GM23338 (cell line): ENCODE data around the gene NCK2. TPM values are rescaled to one million over a fixed set of nuclear protein-coding genes. Genes with fewer than 3 reads are reported as not detected.

Experiments
- ATAC-seq: fragments of 200-7000 bp; cut with Tn5 transposase; 3 replicates; pipeline ENCODE4 v1.9.1; 2020
- DNase-seq: peaks from one replicate; pipeline ENCODE4 v3.0.0-alpha.2; 2015; ENCODE audit warnings: low spot score
- H2AFZ ChIP-seq: fragments of 200-600 bp; sonication (generic); 2 replicates; pipeline ENCODE4 v1.8.0; 2016; ENCODE audit warnings: antibody characterized with exemption, mild to moderate bottlenecking, moderate library complexity
- H3F3A ChIP-seq: fragments of 200-600 bp; sonication (generic); replicated peaks from 2 replicates; pipeline ENCODE4 v1.8.0; 2017; ENCODE audit warnings: antibody characterized with exemption, mixed run types, low read depth
- H3K27ac ChIP-seq: fragments of 200-600 bp; sonication (generic); 2 replicates; pipeline ENCODE4 v1.6.1; 2016; ENCODE audit warnings: low read depth
- H3K27me3 ChIP-seq: fragments of 200-600 bp; sonication (generic); 2 replicates; pipeline ENCODE4 v1.8.0; 2016; ENCODE audit warnings: mild to moderate bottlenecking, mixed run types, moderate library complexity; ENCODE audit not compliant: insufficient read depth
- H3K36me3 ChIP-seq: fragments of 200-600 bp; sonication (generic); 2 replicates; pipeline ENCODE4 v1.8.0; 2016; ENCODE audit warnings: mild to moderate bottlenecking; ENCODE audit not compliant: insufficient read depth
- H3K4me1 ChIP-seq: fragments of 200-600 bp; sonication (generic); 2 replicates; pipeline ENCODE4 v1.8.0; 2016; ENCODE audit warnings: mild to moderate bottlenecking, moderate library complexity; ENCODE audit not compliant: insufficient read depth
- H3K4me2 ChIP-seq: fragments of 200-600 bp; sonication (generic); 2 replicates; pipeline ENCODE4 v1.7.1; 2017; ENCODE audit warnings: mixed run types
- H3K4me3 ChIP-seq: fragments of 200-600 bp; sonication (generic); 2 replicates; pipeline ENCODE4 v1.6.1; 2016; ENCODE audit warnings: mixed run types
- H3K79me2 ChIP-seq: fragments of 200-600 bp; sonication (generic); replicated peaks from 2 replicates; pipeline ENCODE4 v1.8.0; 2017; ENCODE audit warnings: mild to moderate bottlenecking; ENCODE audit not compliant: insufficient read depth
- H3K9me2 ChIP-seq: fragments of 200-600 bp; sonication (generic); 2 replicates; pipeline ENCODE4 v1.8.0; 2017; ENCODE audit not compliant: insufficient read depth
- H4K20me1 ChIP-seq: fragments of 200-600 bp; sonication (generic); replicated peaks from 2 replicates; pipeline ENCODE4 v1.8.0; 2017; ENCODE audit warnings: mild to moderate bottlenecking; ENCODE audit not compliant: insufficient read depth
- H3K27ac Mint-ChIP-seq: 2 replicates; pipeline ENCODE4 v1.8.0; 2020; ENCODE audit warnings: inconsistent platforms, mild to moderate bottlenecking, moderate library complexity, mixed read lengths
- H3K27me3 Mint-ChIP-seq: 3 replicates; pipeline ENCODE4 v1.8.0; 2022; ENCODE audit warnings: low read depth, mild to moderate bottlenecking, moderate library complexity, mixed read lengths, inconsistent platforms; ENCODE audit not compliant: insufficient read depth, poor library complexity
- H3K36me3 Mint-ChIP-seq: 3 replicates; pipeline ENCODE4 v1.8.0; 2021; ENCODE audit warnings: low read depth, mild to moderate bottlenecking, inconsistent platforms, moderate library complexity, mixed read lengths
- H3K4me1 Mint-ChIP-seq: 3 replicates; pipeline ENCODE4 v1.8.0; 2020; ENCODE audit warnings: mild to moderate bottlenecking, inconsistent platforms, mixed read lengths
- H3K4me3 Mint-ChIP-seq: 3 replicates; pipeline ENCODE4 v1.8.0; 2021; ENCODE audit warnings: moderate library complexity, mild to moderate bottlenecking, inconsistent platforms, mixed read lengths
- H3K9me3 Mint-ChIP-seq: 3 replicates; pipeline ENCODE4 v1.8.0; 2020; ENCODE audit warnings: moderate library complexity, mild to moderate bottlenecking, inconsistent platforms, mixed read lengths
- EZH2 ChIP-seq: fragments of 200-600 bp; sonication (generic); IDR thresholded peaks from one replicate; pipeline ENCODE4 v1.8.0; 2017; ENCODE audit warnings: antibody characterized with exemption, mild to moderate bottlenecking, low read depth; ENCODE audit not compliant: unreplicated experiment
- EZH2phosphoT487 ChIP-seq: fragments of 200-600 bp; sonication (generic); IDR thresholded peaks from one replicate; pipeline ENCODE4 v1.8.1; 2018; ENCODE audit warnings: antibody characterized with exemption; ENCODE audit not compliant: unreplicated experiment
- JUNB ChIP-seq: IDR thresholded peaks from one replicate; pipeline ENCODE4 v1.6.1; 2016; ENCODE audit warnings: antibody characterized with exemption; ENCODE audit not compliant: unreplicated experiment
- NANOG ChIP-seq: IDR thresholded peaks from 2 replicates; pipeline ENCODE4 v1.6.1; 2016; ENCODE audit warnings: antibody characterized with exemption, borderline replicate concordance
- POLR2AphosphoS5 ChIP-seq: IDR thresholded peaks from 2 replicates; pipeline ENCODE4 v1.6.1; 2016; ENCODE audit warnings: antibody characterized with exemption, low read depth
- STAT1 ChIP-seq: IDR thresholded peaks from one replicate; pipeline ENCODE4 v1.6.1; 2016; ENCODE audit warnings: antibody characterized with exemption; ENCODE audit not compliant: unreplicated experiment
- ZNF114 ChIP-seq: fragments of 250-450 bp; sonication (Bioruptor Pico); IDR thresholded peaks from 2 replicates; pipeline ENCODE4 v1.5.0; 2020; ENCODE audit warnings: mild to moderate bottlenecking, moderate library complexity
- ZNF331 ChIP-seq: fragments of 250-450 bp; sonication (Bioruptor Pico); IDR thresholded peaks from 2 replicates; pipeline ENCODE4 v1.5.0; 2020; ENCODE audit warnings: low read depth, mild to moderate bottlenecking, moderate library complexity
- long read RNA-seq: library from polyadenylated mRNA; unstranded; transcript quantifications from one replicate; pipeline ENCODE4 v2.0.0, GENCODE V29; 2020; ENCODE audit not compliant: unreplicated experiment
- polyA plus RNA-seq: library from polyadenylated mRNA; unstranded; fragments of >200 nt; fragmentation: Nextera tagmentation; extraction: Ambion mirVana; gene quantifications from 2 replicates; pipeline ENCODE4 v1.2.1, GENCODE V29; 2016
- total RNA-seq: library from RNA; depleted of rRNA; stranded (reverse); fragments of >200 nt; shearing (Covaris generic); gene quantifications from 2 replicates; pipeline ENCODE4 v1.2.3, GENCODE V29; 2014; rRNA removed
- TF ChIP-seq, protein P1 (sequence below), 2 experiments: fragments of 200-600 bp in 1 of 2; sonication (generic) in 1 of 2; conservative IDR thresholded peaks; 2 replicates each; pipeline versions ENCODE4 v1.5.1 to v1.6.1; 2016 to 2017; ENCODE audit warnings: antibody characterized with exemption in 2 of 2, low read depth in 2 of 2, mild to moderate bottlenecking in 2 of 2, moderate library complexity in 1 of 2
- TF ChIP-seq, protein P2 (sequence below): IDR thresholded peaks from one replicate; pipeline ENCODE4 v1.6.1; 2018; ENCODE audit warnings: antibody characterized with exemption; ENCODE audit not compliant: unreplicated experiment
- TF ChIP-seq, protein P3 (sequence below): fragments of 250-450 bp; sonication (Bioruptor Pico); IDR thresholded peaks from 2 replicates; pipeline ENCODE4 v1.5.0; 2020; ENCODE audit warnings: mild to moderate bottlenecking, moderate library complexity
- TF ChIP-seq, protein P4 (sequence below): IDR thresholded peaks from 2 replicates; pipeline ENCODE4 v1.6.1; 2016; ENCODE audit warnings: antibody characterized with exemption

The NCK2 gene
- total RNA-seq (59.9 and 62.4 TPM in 2 replicates), polyA plus RNA-seq (26.9 and 28.4 TPM in 2 replicates)
- long read RNA-seq, partial matches to known transcripts: 2 of 6 reads
- long read RNA-seq, other reads (novel, unspliced or antisense): 3 of 6 reads

DNA sequence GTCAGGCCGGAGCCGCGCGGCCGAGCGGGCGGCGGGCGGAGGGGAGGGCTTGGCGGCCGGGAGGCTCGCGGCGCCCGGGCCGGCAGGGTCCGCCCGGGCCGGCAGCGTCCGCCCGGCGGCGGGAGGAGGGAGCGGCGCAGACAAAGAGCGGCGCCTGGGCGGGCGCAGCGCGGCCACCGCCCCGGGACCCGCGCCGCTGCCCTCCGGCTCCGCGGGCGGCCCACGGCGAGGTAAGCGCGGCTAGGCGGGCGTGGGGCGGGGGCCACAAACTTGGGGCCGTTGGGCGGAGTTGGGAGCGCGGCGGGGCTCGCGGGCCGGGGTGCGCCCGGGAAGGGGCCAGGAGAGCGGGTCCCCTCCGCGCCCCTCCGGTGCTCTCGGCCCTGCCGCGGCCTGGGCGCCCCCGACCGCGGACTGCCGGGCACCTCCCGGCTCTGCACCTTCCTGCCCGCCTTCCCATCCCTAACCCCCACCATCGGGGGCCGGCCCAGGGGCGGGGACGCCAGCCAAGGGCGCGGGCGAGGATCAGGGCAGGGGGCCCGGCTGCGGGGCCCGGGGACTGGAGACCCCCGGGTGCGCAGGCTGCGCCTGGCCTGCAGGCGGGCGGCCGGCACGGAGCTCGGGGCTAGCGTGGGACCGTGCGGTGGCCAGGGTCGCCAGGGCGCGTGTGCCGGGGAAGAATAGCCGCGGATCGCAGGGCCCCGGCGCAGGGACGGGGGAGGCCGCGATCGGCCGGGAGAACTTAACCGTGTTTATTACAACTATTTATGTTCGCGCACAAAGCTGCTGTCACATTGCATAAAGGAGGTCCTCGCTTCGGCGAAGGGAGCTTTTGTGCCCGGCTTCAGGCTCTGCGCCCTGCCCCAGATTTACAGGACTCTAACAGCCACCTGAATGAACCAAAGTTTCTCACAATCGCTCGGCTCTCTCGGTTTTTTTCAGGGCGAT lies at the start of gene NCK2:
NCK2 (plus strand) TSS at position 4 of the 945 bp plus-strand sequence. CDS start 110,152 bp downstream, outside the sequence.
- H3K4me1 Mint-ChIP-seq: peaks cover 34% of the 10 kb centered on the region
- peaks cover 14% of the 10 kb centered on the region for H3K36me3 Mint-ChIP-seq
- Histone ChIP-seq H3K36me3 (no peaks in the 10 kb centered on the region), H3K9me2 (no peaks in the 10 kb centered on the region), H3K4me2 (peak within 1 kb of the TSS; percentile 98), H3K27me3 (no peaks in the 10 kb centered on the region), H3K4me3 (peak within 1 kb of the TSS; percentile 87), H2AFZ (peak within 1 kb of the TSS; percentile 78), H3K79me2 (peaks cover 48% of the 10 kb centered on the region), H3K4me1 (peaks cover 27% of the 10 kb centered on the region), H3F3A (peaks cover 11% of the 10 kb centered on the region; the same call in 1 of the 2 replicates), H4K20me1 (peaks cover 31% of the 10 kb centered on the region), H3K27ac (no peak within 1 kb of the TSS)
- H3K27me3 Mint-ChIP-seq: peaks cover 11% of the 10 kb centered on the region
- H3K4me3 Mint-ChIP-seq: peak within 1 kb of the TSS; percentile 82
- peak within 1 kb of the TSS; percentile 30; the same call in 1 of the 2 replicates for H3K27ac Mint-ChIP-seq
- peaks cover 3% of the 10 kb centered on the region; the same call in 1 of the 3 replicates for H3K9me3 Mint-ChIP-seq
- DNase-seq (peak; percentile 53), ATAC-seq (peak; percentile 58)
- TF ChIP-seq JUNB: no peak
- no peak for TF ChIP-seq EZH2phosphoT487
- no peak for TF ChIP-seq ZNF331
- TF ChIP-seq, protein P1, sequence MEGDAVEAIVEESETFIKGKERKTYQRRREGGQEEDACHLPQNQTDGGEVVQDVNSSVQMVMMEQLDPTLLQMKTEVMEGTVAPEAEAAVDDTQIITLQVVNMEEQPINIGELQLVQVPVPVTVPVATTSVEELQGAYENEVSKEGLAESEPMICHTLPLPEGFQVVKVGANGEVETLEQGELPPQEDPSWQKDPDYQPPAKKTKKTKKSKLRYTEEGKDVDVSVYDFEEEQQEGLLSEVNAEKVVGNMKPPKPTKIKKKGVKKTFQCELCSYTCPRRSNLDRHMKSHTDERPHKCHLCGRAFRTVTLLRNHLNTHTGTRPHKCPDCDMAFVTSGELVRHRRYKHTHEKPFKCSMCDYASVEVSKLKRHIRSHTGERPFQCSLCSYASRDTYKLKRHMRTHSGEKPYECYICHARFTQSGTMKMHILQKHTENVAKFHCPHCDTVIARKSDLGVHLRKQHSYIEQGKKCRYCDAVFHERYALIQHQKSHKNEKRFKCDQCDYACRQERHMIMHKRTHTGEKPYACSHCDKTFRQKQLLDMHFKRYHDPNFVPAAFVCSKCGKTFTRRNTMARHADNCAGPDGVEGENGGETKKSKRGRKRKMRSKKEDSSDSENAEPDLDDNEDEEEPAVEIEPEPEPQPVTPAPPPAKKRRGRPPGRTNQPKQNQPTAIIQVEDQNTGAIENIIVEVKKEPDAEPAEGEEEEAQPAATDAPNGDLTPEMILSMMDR (conservative IDR thresholded peaks at IDR 0.05; ENCODE audit: low read depth in 2 of 2): no peak
- TF ChIP-seq ZNF114 (CRISPR knock-in tag): no peak
- no peak for TF ChIP-seq POLR2AphosphoS5
- no peak for TF ChIP-seq STAT1
- TF ChIP-seq NANOG: no peak
- TF ChIP-seq, protein P2, sequence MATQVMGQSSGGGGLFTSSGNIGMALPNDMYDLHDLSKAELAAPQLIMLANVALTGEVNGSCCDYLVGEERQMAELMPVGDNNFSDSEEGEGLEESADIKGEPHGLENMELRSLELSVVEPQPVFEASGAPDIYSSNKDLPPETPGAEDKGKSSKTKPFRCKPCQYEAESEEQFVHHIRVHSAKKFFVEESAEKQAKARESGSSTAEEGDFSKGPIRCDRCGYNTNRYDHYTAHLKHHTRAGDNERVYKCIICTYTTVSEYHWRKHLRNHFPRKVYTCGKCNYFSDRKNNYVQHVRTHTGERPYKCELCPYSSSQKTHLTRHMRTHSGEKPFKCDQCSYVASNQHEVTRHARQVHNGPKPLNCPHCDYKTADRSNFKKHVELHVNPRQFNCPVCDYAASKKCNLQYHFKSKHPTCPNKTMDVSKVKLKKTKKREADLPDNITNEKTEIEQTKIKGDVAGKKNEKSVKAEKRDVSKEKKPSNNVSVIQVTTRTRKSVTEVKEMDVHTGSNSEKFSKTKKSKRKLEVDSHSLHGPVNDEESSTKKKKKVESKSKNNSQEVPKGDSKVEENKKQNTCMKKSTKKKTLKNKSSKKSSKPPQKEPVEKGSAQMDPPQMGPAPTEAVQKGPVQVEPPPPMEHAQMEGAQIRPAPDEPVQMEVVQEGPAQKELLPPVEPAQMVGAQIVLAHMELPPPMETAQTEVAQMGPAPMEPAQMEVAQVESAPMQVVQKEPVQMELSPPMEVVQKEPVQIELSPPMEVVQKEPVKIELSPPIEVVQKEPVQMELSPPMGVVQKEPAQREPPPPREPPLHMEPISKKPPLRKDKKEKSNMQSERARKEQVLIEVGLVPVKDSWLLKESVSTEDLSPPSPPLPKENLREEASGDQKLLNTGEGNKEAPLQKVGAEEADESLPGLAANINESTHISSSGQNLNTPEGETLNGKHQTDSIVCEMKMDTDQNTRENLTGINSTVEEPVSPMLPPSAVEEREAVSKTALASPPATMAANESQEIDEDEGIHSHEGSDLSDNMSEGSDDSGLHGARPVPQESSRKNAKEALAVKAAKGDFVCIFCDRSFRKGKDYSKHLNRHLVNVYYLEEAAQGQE: no peak
- TF ChIP-seq, protein P3, sequence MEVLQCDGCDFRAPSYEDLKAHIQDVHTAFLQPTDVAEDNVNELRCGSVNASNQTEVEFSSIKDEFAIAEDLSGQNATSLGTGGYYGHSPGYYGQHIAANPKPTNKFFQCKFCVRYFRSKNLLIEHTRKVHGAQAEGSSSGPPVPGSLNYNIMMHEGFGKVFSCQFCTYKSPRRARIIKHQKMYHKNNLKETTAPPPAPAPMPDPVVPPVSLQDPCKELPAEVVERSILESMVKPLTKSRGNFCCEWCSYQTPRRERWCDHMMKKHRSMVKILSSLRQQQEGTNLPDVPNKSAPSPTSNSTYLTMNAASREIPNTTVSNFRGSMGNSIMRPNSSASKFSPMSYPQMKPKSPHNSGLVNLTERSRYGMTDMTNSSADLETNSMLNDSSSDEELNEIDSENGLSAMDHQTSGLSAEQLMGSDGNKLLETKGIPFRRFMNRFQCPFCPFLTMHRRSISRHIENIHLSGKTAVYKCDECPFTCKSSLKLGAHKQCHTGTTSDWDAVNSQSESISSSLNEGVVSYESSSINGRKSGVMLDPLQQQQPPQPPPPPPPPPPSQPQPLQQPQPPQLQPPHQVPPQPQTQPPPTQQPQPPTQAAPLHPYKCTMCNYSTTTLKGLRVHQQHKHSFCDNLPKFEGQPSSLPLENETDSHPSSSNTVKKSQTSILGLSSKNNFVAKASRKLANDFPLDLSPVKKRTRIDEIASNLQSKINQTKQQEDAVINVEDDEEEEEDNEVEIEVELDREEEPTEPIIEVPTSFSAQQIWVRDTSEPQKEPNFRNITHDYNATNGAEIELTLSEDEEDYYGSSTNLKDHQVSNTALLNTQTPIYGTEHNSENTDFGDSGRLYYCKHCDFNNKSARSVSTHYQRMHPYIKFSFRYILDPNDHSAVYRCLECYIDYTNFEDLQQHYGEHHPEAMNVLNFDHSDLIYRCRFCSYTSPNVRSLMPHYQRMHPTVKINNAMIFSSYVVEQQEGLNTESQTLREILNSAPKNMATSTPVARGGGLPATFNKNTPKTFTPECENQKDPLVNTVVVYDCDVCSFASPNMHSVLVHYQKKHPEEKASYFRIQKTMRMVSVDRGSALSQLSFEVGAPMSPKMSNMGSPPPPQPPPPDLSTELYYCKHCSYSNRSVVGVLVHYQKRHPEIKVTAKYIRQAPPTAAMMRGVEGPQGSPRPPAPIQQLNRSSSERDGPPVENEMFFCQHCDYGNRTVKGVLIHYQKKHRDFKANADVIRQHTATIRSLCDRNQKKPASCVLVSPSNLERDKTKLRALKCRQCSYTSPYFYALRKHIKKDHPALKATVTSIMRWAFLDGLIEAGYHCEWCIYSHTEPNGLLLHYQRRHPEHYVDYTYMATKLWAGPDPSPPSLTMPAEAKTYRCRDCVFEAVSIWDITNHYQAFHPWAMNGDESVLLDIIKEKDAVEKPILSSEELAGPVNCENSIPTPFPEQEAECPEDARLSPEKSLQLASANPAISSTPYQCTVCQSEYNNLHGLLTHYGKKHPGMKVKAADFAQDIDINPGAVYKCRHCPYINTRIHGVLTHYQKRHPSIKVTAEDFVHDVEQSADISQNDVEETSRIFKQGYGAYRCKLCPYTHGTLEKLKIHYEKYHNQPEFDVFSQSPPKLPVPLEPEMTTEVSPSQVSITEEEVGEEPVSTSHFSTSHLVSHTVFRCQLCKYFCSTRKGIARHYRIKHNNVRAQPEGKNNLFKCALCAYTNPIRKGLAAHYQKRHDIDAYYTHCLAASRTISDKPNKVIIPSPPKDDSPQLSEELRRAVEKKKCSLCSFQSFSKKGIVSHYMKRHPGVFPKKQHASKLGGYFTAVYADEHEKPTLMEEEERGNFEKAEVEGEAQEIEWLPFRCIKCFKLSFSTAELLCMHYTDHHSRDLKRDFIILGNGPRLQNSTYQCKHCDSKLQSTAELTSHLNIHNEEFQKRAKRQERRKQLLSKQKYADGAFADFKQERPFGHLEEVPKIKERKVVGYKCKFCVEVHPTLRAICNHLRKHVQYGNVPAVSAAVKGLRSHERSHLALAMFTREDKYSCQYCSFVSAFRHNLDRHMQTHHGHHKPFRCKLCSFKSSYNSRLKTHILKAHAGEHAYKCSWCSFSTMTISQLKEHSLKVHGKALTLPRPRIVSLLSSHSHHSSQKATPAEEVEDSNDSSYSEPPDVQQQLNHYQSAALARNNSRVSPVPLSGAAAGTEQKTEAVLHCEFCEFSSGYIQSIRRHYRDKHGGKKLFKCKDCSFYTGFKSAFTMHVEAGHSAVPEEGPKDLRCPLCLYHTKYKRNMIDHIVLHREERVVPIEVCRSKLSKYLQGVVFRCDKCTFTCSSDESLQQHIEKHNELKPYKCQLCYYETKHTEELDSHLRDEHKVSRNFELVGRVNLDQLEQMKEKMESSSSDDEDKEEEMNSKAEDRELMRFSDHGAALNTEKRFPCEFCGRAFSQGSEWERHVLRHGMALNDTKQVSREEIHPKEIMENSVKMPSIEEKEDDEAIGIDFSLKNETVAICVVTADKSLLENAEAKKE (CRISPR knock-in tag): no peak
- TF ChIP-seq EZH2: no peak
- TF ChIP-seq, protein P4, sequence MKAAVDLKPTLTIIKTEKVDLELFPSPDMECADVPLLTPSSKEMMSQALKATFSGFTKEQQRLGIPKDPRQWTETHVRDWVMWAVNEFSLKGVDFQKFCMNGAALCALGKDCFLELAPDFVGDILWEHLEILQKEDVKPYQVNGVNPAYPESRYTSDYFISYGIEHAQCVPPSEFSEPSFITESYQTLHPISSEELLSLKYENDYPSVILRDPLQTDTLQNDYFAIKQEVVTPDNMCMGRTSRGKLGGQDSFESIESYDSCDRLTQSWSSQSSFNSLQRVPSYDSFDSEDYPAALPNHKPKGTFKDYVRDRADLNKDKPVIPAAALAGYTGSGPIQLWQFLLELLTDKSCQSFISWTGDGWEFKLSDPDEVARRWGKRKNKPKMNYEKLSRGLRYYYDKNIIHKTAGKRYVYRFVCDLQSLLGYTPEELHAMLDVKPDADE: no peak
